Choroid plexus epithelial cell (primary cell): Measurements from ENCODE around the gene OR7G2.
"Not testable (repeated sequence)": the region's sequence is repeated elsewhere in the genome, so short reads cannot be mapped to it uniquely, and the experiment has no call there.

Experiments
- DNase-seq: peaks from one replicate; pipeline ENCODE4 v3.0.0-alpha.2; 2010; ENCODE audit warnings: low read depth
- H3K4me3 ChIP-seq: 2 replicates; pipeline ENCODE4 v1.5.1; 2011; ENCODE audit warnings: low read depth, mild to moderate bottlenecking, control low read depth, low read length, moderate library complexity
- TF ChIP-seq, protein P1 (sequence below): conservative IDR thresholded peaks from 2 replicates; pipeline ENCODE4 v1.5.1; 2011; ENCODE audit warnings: low read depth, mild to moderate bottlenecking, control low read depth, inconsistent platforms, low read length, moderate library complexity

OR7G2 gene

DNA sequence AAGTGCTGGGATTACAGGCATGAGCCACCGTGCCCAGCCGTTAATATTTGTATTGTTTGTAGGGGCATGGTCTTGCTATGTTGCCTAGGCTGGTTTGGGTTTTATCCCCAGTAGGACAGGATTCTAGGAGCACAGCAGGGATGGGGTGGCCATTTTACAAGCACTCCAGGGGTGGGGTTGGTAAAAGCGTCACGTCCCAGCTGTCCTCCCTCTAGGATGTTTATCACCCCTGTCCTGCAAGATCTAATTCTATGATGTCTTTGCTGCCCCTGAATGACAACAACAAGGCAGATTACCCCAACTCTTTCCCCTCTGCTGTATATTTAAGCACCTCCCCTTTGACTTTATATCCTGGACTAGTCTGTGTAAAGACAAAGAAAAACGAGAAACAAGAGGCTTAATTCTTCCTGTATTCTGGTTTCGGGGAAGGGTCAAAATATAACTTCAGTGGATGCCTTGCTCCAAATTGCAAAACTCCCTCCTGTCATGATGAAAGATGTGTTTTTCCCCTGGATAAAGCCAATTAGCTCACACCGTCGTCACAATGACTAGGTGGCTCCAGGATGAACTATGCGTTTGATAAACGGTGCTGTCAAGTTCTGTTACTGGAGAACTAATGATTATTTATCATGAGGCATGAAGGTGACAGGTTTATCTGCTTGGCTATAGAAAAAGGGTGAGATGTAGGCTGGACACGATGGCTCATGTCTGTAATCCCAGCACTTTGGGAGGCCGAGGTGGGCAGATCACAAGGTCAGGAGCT, 48.2 kb downstream of the OR7G2 start:
- no peak for DNase-seq
- no peak overlapping the region for H3K4me3 ChIP-seq
- TF ChIP-seq, protein P1, sequence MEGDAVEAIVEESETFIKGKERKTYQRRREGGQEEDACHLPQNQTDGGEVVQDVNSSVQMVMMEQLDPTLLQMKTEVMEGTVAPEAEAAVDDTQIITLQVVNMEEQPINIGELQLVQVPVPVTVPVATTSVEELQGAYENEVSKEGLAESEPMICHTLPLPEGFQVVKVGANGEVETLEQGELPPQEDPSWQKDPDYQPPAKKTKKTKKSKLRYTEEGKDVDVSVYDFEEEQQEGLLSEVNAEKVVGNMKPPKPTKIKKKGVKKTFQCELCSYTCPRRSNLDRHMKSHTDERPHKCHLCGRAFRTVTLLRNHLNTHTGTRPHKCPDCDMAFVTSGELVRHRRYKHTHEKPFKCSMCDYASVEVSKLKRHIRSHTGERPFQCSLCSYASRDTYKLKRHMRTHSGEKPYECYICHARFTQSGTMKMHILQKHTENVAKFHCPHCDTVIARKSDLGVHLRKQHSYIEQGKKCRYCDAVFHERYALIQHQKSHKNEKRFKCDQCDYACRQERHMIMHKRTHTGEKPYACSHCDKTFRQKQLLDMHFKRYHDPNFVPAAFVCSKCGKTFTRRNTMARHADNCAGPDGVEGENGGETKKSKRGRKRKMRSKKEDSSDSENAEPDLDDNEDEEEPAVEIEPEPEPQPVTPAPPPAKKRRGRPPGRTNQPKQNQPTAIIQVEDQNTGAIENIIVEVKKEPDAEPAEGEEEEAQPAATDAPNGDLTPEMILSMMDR, result no peak

DNA sequence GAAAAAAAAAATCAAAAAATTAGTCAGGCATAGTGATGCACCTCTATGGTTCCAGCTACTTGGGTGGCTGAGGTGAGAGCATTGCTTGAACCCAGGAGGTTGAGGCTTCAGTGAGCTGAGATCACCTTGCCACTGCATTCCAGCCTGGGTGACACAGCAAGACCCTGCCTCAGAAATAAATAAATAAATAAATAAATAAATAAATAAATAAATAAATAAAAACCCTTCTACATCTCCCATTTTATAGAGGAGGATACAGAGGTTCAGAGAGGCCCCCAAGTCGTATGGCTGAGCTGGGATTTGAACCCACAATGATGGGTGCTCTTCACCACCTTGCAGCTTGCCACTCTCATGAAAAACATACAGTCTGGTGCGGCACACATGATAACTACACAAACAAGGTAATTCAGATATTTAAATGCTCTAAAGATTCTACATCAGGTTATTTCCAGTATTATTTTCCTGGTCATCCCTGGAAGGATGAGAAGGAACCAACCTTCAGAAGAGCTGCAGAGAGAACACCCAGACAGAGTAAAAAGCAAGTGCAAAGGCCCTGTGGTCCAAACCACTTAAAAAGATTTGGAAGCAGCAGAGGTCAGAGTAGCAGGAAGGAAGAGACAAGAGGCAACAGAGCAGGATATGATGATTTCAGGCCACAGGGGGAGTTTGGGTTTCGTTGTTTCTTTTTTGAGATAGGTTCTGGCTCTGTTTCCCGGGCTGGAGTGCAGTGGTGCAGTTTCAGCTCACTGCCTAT, 49.6 kb downstream of the OR7G2 start:
- TF ChIP-seq, protein P1, result no peak
- no peak overlapping the region for H3K4me3 ChIP-seq
- no peak for DNase-seq

DNA sequence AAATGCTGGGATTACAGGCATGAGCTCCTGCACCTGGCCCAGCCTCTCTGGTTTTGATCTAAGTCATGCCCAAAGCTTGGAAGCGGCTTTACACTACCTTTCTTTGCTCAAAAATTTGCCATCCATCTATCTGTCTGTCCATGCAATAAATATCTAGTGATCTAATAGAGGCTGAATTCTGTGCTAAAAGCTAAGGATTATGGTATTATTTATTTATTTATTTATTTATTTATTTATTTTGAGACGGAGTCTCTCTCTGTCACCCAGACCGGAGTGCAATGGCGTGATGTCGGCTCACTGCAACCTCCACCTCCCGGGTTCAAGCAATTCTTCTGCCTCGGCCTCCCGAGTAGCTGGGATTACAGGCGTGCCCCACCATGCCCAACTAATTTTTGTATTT, 51.1 kb downstream of the OR7G2 start:
- not testable (repeated sequence) for DNase-seq, H3K4me3 ChIP-seq

DNA sequence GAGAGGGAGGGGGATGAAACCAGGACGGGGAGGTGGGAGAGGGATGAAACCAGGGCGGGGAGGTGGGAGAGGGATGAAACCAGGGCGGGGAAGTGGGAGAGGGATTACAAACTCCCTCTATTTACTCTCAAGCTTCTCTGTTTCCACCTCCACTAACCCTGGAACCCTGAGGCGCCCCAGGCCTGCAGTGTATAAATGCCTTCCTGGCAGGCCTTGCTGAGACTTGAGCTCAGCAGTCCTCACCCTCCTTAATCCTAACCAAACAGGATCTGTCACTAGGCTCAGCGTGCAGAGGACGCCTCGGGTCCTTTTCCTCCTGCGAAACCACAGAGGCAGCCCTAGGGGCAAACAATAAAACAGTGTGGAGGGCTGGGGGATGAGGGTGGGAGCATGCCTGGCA, 52.5 kb downstream of the OR7G2 start:
- no peak overlapping the region for H3K4me3 ChIP-seq
- no peak for DNase-seq
- TF ChIP-seq, protein P1, result no peak

DNA sequence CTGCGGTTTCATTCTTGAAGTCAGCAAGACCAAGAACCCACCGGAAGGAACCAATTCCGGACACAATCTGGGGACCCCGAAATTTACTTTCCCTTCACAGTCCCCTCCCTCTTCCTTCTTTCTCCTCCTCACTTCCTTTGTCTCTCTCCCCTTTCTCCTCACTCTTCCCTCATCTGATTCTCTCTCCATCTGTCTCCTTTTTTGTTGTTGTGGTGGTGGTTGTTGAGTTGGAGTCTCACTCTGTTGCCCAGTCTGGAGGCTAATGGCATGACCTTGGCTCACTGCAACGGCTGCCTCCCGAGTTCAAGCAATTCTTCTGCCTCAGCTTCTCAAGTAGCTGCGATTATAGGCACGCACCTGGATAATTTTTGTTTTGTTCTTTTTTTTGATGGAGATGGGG, 53.1 kb downstream of the OR7G2 start:
- no peak overlapping the region for H3K4me3 ChIP-seq
- TF ChIP-seq, protein P1, result no peak
- DNase-seq, result no peak

DNA sequence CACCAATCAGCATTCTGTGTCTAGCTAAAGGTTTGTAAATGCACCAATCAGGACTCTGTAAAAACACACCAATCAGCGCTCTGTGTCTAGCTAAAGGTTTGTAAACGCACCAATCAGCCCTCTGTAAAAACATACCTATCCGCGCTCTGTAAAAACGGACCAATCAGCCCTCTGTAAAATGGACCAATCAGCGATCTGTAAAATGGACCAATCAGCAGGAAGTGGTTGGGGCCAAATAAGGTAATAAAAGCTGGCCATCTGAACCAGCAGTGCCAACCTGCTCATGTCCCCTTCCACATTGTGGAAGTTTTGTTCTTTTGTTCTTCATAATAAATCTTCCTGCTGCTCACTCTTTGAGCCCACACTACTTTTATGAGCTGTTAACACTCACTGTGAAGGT, 53.6 kb downstream of the OR7G2 start:
- H3K4me3 ChIP-seq, DNase-seq: not testable (repeated sequence)

DNA sequence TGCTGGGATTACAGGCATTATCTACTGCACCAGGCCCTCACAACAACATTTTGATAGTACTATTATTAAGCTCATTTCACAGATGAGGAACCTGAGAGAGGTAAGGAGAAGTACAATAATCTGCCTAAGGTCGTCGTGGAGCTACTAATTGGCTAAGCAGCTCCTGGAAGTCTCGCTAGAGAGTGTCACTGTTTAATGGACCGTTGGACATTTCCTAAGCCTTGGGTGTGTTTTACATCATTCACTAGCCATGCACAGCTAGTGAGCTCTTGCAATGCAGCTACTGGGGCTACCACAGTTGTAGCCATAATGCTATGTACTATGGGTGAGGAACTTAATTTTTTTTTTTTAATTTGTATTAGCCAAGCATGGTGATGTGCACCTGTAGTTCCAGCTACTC, 54.4 kb downstream of the OR7G2 start:
- TF ChIP-seq, protein P1, result no peak
- no peak for DNase-seq
- H3K4me3 ChIP-seq, result no peak overlapping the region
